Parathyroid adenoma (tissue), 2 donors: ENCODE measurements around the gene KANSL1.
"Not testable (repeated sequence)": the region's sequence is repeated elsewhere in the genome, so short reads cannot be mapped to it uniquely, and the experiment has no call there.

Source experiments
- H2AFZ ChIP-seq: fragments of 300-600 bp; sonication (generic); one replicate; pipeline ENCODE4 v1.7.0; 2017; ENCODE audit warnings: antibody characterized with exemption, mild to moderate bottlenecking
- H3K27ac ChIP-seq: fragments of 300-600 bp; sonication (generic); one replicate; pipeline ENCODE4 v1.7.0; 2017
- H3K27me3 ChIP-seq: fragments of 300-600 bp; sonication (generic); one replicate; pipeline ENCODE4 v1.7.0; 2017; ENCODE audit warnings: low read length; ENCODE audit not compliant: control insufficient read depth, insufficient read depth
- H3K36me3 ChIP-seq: fragments of 300-600 bp; sonication (generic); one replicate; pipeline ENCODE4 v1.7.0; 2017; ENCODE audit warnings: low read length; ENCODE audit not compliant: control insufficient read depth, insufficient read depth
- H3K4me1 ChIP-seq: fragments of 300-600 bp; sonication (generic); one replicate; pipeline ENCODE4 v1.7.0; 2017; ENCODE audit warnings: control low read depth
- H3K4me2 ChIP-seq: fragments of 300-600 bp; sonication (generic); one replicate; pipeline ENCODE4 v1.7.0; 2017; ENCODE audit warnings: low read length
- H3K4me3 ChIP-seq: fragments of 300-600 bp; sonication (generic); one replicate; pipeline ENCODE4 v1.7.0; 2017; ENCODE audit warnings: low read depth, low read length
- H3K79me2 ChIP-seq: fragments of 300-600 bp; sonication (generic); one replicate; pipeline ENCODE4 v1.7.0; 2017; ENCODE audit warnings: control low read depth
- H3K9ac ChIP-seq: fragments of 300-600 bp; sonication (generic); one replicate; pipeline ENCODE4 v1.7.0; 2017; ENCODE audit warnings: mild to moderate bottlenecking
- H3K9me3 ChIP-seq: fragments of 300-600 bp; sonication (generic); one replicate; pipeline ENCODE4 v1.7.0; 2017; ENCODE audit warnings: low read length; ENCODE audit not compliant: control insufficient read depth
- CTCF ChIP-seq: fragments of 300-600 bp; sonication (generic); IDR thresholded peaks from one replicate; pipeline ENCODE4 v1.7.0; 2017; ENCODE audit warnings: antibody characterized with exemption, mild to moderate bottlenecking
- donor health status: primary hyperparathyroidism.

KANSL1 gene

DNA sequence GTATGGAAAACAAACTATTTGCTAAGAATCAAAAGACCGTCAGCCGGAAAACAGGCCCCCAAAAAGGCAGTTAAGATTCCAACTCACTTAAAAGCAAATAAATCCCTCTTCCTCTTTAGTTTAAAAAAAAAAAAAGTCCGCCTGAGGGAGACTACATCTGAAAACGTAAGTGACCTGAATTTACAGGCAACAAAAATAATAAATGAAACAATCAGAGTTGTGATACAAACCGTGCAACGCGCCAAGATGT lies 1.1 kb downstream of the KANSL1 start:
- H3K9me3 ChIP-seq = no peaks in the 10 kb centered on the region
- no peaks in the 10 kb centered on the region for H3K27me3 ChIP-seq
- no peaks in the 10 kb centered on the region for H3K36me3 ChIP-seq
- no peak for TF ChIP-seq CTCF
- peak overlapping the region; percentile 73 for H3K4me2 ChIP-seq
- H3K4me3 ChIP-seq = peak overlapping the region; percentile 92
- H3K27ac ChIP-seq = peak overlapping the region; percentile 93
- peaks cover 15% of the 10 kb centered on the region for H3K4me1 ChIP-seq
- peaks cover 54% of the 10 kb centered on the region for H3K79me2 ChIP-seq
- H2AFZ ChIP-seq = no peak overlapping the region
- no peak overlapping the region for H3K9ac ChIP-seq

- peaks cover 15% of the 10 kb centered on the region for H3K4me1 ChIP-seq
- no peaks in the 10 kb centered on the region for H3K9me3 ChIP-seq
- peak overlapping the region; percentile 73 for H3K4me2 ChIP-seq
Observed at GRCh38 chr17:46191322-46192188, 1.7 kb downstream of the KANSL1 start.

DNA sequence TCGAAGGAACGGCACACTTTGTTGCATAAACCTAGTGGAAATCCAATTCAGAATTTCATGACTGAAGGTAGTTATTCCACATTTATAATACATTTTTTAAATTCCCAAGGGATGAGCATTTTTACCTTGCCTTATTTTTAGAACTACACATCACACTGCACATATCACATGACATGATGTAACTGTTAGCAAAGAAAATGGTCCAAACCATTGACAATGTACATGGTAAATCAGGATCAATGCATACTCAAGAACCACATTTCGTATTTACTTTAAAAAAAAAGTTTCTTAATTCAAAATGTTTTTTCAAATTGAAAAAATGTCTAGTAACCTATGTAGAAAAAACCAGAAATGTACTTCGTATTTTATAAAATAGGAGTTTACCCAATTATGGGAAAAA lies 2.5 kb downstream of the KANSL1 start:
- H3K36me3 ChIP-seq = no peaks in the 10 kb centered on the region
- H3K9ac ChIP-seq = no peak overlapping the region
- peaks cover 12% of the 10 kb centered on the region for H3K4me1 ChIP-seq
- peak overlapping the region; percentile 92 for H3K4me3 ChIP-seq
- no peak for TF ChIP-seq CTCF
- no peaks in the 10 kb centered on the region for H3K27me3 ChIP-seq
- H3K4me2 ChIP-seq = peak overlapping the region; percentile 73
- H3K79me2 ChIP-seq = peaks cover 59% of the 10 kb centered on the region
- no peaks in the 10 kb centered on the region for H3K9me3 ChIP-seq
- no peak overlapping the region for H2AFZ ChIP-seq
- H3K27ac ChIP-seq = no peak overlapping the region

More at GRCh38 chr17:46191322-46192188, 1.7 kb downstream of the KANSL1 start:
- H3K36me3 ChIP-seq = no peaks in the 10 kb centered on the region
- peak overlapping the region; percentile 92 for H3K4me3 ChIP-seq
- H3K9ac ChIP-seq = no peak overlapping the region
- peaks cover 57% of the 10 kb centered on the region for H3K79me2 ChIP-seq
- TF ChIP-seq CTCF = no peak
- H3K27me3 ChIP-seq = no peaks in the 10 kb centered on the region
- peak overlapping the region; percentile 93 for H3K27ac ChIP-seq
- no peak overlapping the region for H2AFZ ChIP-seq

- not testable (repeated sequence) for H3K27ac ChIP-seq, H3K27me3 ChIP-seq
- peak; percentile 17 for TF ChIP-seq CTCF
Observed at GRCh38 chr17:46186827-46187235, 6.4 kb downstream of the KANSL1 start.

DNA sequence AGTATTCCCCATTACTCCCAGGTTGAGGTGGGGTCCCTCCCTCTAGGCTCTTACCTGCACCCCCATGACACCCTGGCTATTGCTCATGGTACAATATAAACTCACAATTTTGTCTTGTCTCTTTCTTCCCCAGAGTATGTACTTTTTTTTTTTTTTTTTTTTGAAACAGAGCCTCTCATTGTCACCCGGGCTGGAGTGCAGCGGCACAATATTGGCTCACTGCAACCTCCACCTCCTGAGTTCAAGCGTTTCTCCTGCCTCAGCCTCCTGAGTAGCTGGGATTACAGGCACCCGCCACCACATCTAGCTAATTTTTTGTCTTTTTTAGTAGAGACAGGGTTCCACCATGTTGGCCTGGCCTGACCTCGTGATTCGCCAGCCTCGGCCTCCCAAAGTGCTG lies 8.5 kb downstream of the KANSL1 start:
- no peak overlapping the region for H3K9ac ChIP-seq
- no peaks in the 10 kb centered on the region for H3K9me3 ChIP-seq
- no peaks in the 10 kb centered on the region for H3K27me3 ChIP-seq
- H3K4me2 ChIP-seq = no peak overlapping the region
- no peaks in the 10 kb centered on the region for H3K4me1 ChIP-seq
- H3K27ac ChIP-seq = no peak overlapping the region
- peaks cover 84% of the 10 kb centered on the region for H3K79me2 ChIP-seq
- H3K4me3 ChIP-seq = no peak overlapping the region
- H3K36me3 ChIP-seq = no peaks in the 10 kb centered on the region
- no peak for TF ChIP-seq CTCF
- no peak overlapping the region for H2AFZ ChIP-seq

More at GRCh38 chr17:46186827-46187235, 6.4 kb downstream of the KANSL1 start:
- H3K4me1 ChIP-seq, H3K36me3 ChIP-seq, H3K9me3 ChIP-seq, H3K4me2 ChIP-seq, H3K9ac ChIP-seq, H2AFZ ChIP-seq, H3K4me3 ChIP-seq: not testable (repeated sequence)
- peaks cover 89% of the 10 kb centered on the region for H3K79me2 ChIP-seq

DNA sequence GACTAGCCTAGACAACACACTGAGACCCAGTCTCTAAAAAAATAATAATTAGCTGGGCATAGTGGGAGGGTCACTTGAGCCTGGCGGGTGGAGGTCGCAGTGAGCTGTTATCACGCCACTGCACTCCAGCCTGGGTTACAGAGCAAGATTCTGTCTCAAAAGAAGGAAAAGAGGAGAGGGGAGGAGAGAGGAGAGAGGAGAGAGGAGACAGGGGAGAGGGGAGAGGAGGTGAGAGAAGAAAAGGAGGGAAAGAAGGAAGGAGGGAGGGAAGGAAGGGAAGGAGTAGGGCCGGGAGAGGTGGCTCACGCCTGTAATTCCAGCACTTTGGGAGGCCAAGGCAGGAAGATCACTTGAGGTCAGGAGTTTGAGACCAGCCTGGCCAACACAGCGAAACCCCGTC lies 9.8 kb downstream of the KANSL1 start:
- H3K9me3 ChIP-seq, H3K27ac ChIP-seq, H3K4me2 ChIP-seq, H3K9ac ChIP-seq, H3K4me3 ChIP-seq, H2AFZ ChIP-seq, H3K27me3 ChIP-seq, H3K36me3 ChIP-seq: not testable (repeated sequence)
- peaks cover 10% of the 10 kb centered on the region for H3K4me1 ChIP-seq
- peaks cover 85% of the 10 kb centered on the region for H3K79me2 ChIP-seq
